Measurements from ENCODE around the gene GCGR. TPM values are rescaled to one million over a fixed set of nuclear protein-coding genes. Genes with fewer than 3 reads are reported as not detected.

Gene GCGR
- total RNA-seq: not detected in 2 replicates

GRCh38 chr17:81803728-81804558, at the start of gene GCGR:
Gene GCGR, plus strand, starts transcription at chr17:81804150. Its CDS starts 4,869 bp downstream, at chr17:81809019.

GRCh38 chr17:81833160-81833920, 29.4 kb downstream of the GCGR start, which contains the start of gene MCRIP1:
Gene MCRIP1, minus strand, starts transcription at chr17:81833291. Its CDS starts 8,785 bp downstream, at chr17:81824506.

DNA sequence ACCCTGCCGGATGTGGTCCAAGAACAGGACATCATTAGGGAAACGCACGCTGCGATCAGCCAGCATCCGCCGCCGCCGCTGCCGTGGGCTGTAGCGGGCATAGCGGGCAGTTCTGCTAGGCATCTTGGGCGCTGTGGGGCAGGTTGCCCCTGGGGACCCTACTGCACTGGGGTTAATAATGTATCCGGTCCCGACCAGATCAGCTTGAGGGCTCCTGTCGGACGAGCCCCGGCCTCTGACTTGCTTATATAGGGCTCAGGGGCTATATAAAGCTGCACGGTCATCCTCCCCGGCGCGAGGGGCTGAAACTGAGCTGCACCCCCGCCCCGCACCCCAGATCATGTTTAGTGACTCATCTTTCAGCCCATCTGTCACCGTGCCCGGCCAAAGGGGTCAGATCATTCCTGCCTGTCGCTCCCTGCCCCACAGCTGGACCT, 30.9 kb downstream of the GCGR start, which contains the start of gene PPP1R27:
Gene PPP1R27 (minus strand): TSS at position 220 of the 437 bp plus-strand sequence. CDS start 97 bp downstream, at position 123.

DNA sequence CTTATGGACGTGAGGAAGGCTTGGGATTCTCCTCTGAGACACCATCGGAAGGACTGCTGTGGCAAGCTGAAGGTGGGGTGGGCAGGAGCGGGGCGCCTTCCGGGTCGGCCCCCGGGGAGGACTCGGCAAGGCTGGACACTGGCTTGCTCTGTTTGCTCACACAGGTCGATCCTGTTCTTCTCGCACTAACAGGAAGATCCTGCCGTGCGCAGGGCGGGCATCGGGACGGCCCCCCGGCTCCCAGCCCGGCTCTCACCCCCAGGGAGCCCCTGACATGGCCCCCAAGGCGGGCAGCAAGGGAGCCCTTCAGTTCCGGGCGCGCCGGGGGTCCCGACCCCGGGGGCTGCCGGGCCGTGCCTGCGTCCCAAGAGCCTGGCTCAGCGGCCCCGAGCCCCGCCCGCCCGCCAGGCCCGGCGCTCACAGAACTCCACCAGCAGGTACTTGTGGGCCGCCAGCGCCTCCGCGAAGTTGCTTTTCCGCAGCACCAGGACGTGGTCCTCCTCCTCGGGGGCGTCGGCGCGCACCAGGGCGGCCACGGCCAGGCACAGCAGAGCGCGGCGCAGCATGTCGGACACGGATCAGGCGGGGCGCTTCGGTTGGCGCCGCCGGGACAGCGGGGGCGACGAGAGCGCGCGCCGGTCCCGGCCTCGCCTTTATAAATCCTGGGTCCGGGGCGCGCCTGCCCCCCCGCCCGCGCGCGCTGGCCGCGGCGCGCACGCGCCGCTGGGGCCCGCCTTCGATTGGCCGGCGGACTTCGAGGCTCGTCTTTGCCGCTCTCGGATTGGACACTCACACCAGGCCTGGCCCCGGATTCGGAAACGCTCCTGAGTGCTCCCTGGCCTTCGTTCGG, 56.2 kb downstream of the GCGR start, which contains the start of gene P4HB:
Gene P4HB (minus strand): TSS at position 630 of the 850 bp plus-strand sequence. CDS start 64 bp downstream, at position 566.

Other genes with a start within 250 kb of the GCGR start
- 46.4 and 48.6 TPM in 2 replicates for gene NPLOC4, start 167.0 kb upstream of the GCGR start, total RNA-seq
- 0.34 and 0.59 TPM in 2 replicates for gene TSPAN10, start 167.0 kb upstream of the GCGR start, total RNA-seq
- gene PDE6G, start 147.6 kb upstream of the GCGR start, total RNA-seq: 1.3 and 2.2 TPM in 2 replicates
- gene OXLD1, start 137.5 kb upstream of the GCGR start, total RNA-seq: 47.1 and 52.9 TPM in 2 replicates
- gene CCDC137, start 137.4 kb upstream of the GCGR start, total RNA-seq: 12.9 and 14.9 TPM in 2 replicates
- gene ARL16, start 120.4 kb upstream of the GCGR start, total RNA-seq: 47.9 and 48.9 TPM in 2 replicates
- gene HGS, start 120.1 kb upstream of the GCGR start, total RNA-seq: 101 and 102 TPM in 2 replicates
- gene MRPL12, start 100.8 kb upstream of the GCGR start, total RNA-seq: 123 and 155 TPM in 2 replicates
- 32.7 and 38.0 TPM in 2 replicates for gene SLC25A10, start 91.9 kb upstream of the GCGR start, total RNA-seq
- gene MCRIP1, start 29.1 kb downstream of the GCGR start, total RNA-seq: 131 and 139 TPM in 2 replicates
- not detected in 2 replicates for gene PPP1R27, start 30.9 kb downstream of the GCGR start, total RNA-seq
- gene P4HB, start 56.4 kb downstream of the GCGR start, total RNA-seq: 1,092 and 1,218 TPM in 2 replicates
- 498 and 540 TPM in 2 replicates for gene ARHGDIA, start 67.2 kb downstream of the GCGR start, total RNA-seq
- gene ALYREF, start 87.4 kb downstream of the GCGR start, total RNA-seq: 243 and 244 TPM in 2 replicates
- 306 and 308 TPM in 2 replicates for gene ANAPC11, start 87.6 kb downstream of the GCGR start, total RNA-seq
- 1.3 TPM in 2 replicates for gene NPB, start 98.1 kb downstream of the GCGR start, total RNA-seq
- 138 and 142 TPM in 2 replicates for gene PCYT2, start 107.2 kb downstream of the GCGR start, total RNA-seq
- gene SIRT7, start 114.0 kb downstream of the GCGR start, total RNA-seq: 14.0 and 15.0 TPM in 2 replicates
- gene MAFG, start 123.6 kb downstream of the GCGR start, total RNA-seq: 6.5 and 6.6 TPM in 2 replicates
- 151 and 163 TPM in 2 replicates for gene PYCR1, start 133.2 kb downstream of the GCGR start, total RNA-seq
- gene MYADML2, start 143.1 kb downstream of the GCGR start, total RNA-seq: not detected in 2 replicates
- not detected in 2 replicates for gene NOTUM, start 157.0 kb downstream of the GCGR start, total RNA-seq
- gene ASPSCR1, start 173.5 kb downstream of the GCGR start, total RNA-seq: 17.7 and 21.0 TPM in 2 replicates
- 135 and 149 TPM in 2 replicates for gene CENPX, start 218.7 kb downstream of the GCGR start, total RNA-seq
- gene LRRC45, start 219.2 kb downstream of the GCGR start, total RNA-seq: 21.6 and 26.6 TPM in 2 replicates
- gene RAC3, start 227.5 kb downstream of the GCGR start, total RNA-seq: 65.2 and 69.6 TPM in 2 replicates
- 155 and 162 TPM in 2 replicates for gene DCXR, start 233.5 kb downstream of the GCGR start, total RNA-seq
- 42.0 and 45.8 TPM in 2 replicates for gene RFNG, start 247.7 kb downstream of the GCGR start, total RNA-seq
- gene GPS1, start 247.7 kb downstream of the GCGR start, total RNA-seq: 174 and 180 TPM in 2 replicates